ENCODE data around the gene CTIF. TPM values are rescaled to one million over a fixed set of nuclear protein-coding genes. Genes with fewer than 3 reads are reported as not detected.

Gene CTIF
- total RNA-seq, 1 donor from 2014 or later = 54.8 TPM

- no peak overlapping the region for H3K27ac ChIP-seq
- no peak for ATAC-seq
- H3K36me3 ChIP-seq = no peaks in the 10 kb centered on the region
- no peaks in the 10 kb centered on the region for H3K27me3 ChIP-seq (ENCODE audit: low read depth)
- intact Hi-C loops (cut with DNase I) = no loop called here
- peaks cover 16% of the 10 kb centered on the region for H3K4me1 ChIP-seq
- DNase-seq = no peak
- no peaks in the 10 kb centered on the region for H3K9me3 ChIP-seq
- H3K4me3 ChIP-seq = no peak overlapping the region
- TF ChIP-seq, protein P1, sequence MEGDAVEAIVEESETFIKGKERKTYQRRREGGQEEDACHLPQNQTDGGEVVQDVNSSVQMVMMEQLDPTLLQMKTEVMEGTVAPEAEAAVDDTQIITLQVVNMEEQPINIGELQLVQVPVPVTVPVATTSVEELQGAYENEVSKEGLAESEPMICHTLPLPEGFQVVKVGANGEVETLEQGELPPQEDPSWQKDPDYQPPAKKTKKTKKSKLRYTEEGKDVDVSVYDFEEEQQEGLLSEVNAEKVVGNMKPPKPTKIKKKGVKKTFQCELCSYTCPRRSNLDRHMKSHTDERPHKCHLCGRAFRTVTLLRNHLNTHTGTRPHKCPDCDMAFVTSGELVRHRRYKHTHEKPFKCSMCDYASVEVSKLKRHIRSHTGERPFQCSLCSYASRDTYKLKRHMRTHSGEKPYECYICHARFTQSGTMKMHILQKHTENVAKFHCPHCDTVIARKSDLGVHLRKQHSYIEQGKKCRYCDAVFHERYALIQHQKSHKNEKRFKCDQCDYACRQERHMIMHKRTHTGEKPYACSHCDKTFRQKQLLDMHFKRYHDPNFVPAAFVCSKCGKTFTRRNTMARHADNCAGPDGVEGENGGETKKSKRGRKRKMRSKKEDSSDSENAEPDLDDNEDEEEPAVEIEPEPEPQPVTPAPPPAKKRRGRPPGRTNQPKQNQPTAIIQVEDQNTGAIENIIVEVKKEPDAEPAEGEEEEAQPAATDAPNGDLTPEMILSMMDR (IDR thresholded peaks at IDR 0.05) = no peak
These were observed 154.2 kb downstream of the CTIF start for GRCh38 chr18:48693006-48693405.

DNA sequence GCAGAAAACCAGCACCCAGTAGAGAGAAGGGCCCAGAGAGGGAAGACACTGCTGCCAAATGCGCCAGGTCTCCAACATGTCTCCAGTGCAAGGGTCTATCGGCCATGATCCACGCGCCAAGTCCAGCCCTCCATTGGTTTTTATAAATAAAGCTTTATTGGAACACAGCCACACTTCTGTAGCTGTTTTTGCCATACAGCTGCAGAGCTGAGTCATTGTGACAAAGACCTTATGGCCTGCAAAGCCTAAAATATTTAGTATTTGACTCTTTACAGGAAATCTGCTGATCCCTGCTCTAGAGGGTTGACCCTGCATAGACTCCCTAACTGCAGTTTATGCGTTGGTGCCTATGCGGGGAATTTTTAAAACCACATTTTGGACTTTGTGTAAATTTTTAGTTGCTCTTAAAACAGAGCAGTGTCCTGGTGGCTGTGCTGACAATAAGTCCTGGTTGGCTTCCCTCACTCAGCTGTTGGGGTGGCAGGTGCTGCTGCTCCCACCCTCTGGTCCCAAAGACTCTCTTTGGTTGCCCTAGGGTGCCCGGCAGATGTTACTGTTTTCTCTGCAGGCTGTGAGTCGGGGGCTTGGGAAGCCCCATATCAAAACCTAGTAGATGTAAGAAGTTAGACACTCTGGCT, 154.9 kb downstream of the CTIF start:
- no peaks in the 10 kb centered on the region for H3K36me3 ChIP-seq
- DNase-seq (no peak), ATAC-seq (no peak)
- H3K27ac ChIP-seq = no peak overlapping the region
- H3K9me3 ChIP-seq = no peaks in the 10 kb centered on the region
- no peaks in the 10 kb centered on the region for H3K27me3 ChIP-seq (ENCODE audit: low read depth)
- TF ChIP-seq, protein P1 (IDR thresholded peaks at IDR 0.05) = no peak
- intact Hi-C loops (cut with DNase I) = no loop called here
- H3K4me1 ChIP-seq = peaks cover 12% of the 10 kb centered on the region
- no peak overlapping the region for H3K4me3 ChIP-seq

GRCh38 chr18:48694295-48694694, 155.5 kb downstream of the CTIF start:
- no peak for ATAC-seq
- intact Hi-C loops (cut with DNase I) = no loop called here
- H3K4me3 ChIP-seq = no peak overlapping the region
- H3K27ac ChIP-seq = no peak overlapping the region
- TF ChIP-seq, protein P1 (IDR thresholded peaks at IDR 0.05) = no peak
- H3K4me1 ChIP-seq = peaks cover 12% of the 10 kb centered on the region
- no peaks in the 10 kb centered on the region for H3K9me3 ChIP-seq
- H3K36me3 ChIP-seq = no peaks in the 10 kb centered on the region
- no peaks in the 10 kb centered on the region for H3K27me3 ChIP-seq (ENCODE audit: low read depth)
- no peak for DNase-seq

GRCh38 chr18:48695671-48696070, 156.8 kb downstream of the CTIF start:
- H3K36me3 ChIP-seq = no peaks in the 10 kb centered on the region
- DNase-seq = no peak
- ATAC-seq = no peak
- no peak overlapping the region for H3K4me3 ChIP-seq
- H3K27me3 ChIP-seq (ENCODE audit: low read depth) = no peaks in the 10 kb centered on the region
- TF ChIP-seq, protein P1 (IDR thresholded peaks at IDR 0.05) = no peak
- H3K9me3 ChIP-seq = no peaks in the 10 kb centered on the region
- intact Hi-C loops (cut with DNase I) = no loop called here
- H3K27ac ChIP-seq = no peak overlapping the region
- H3K4me1 ChIP-seq = peaks cover 12% of the 10 kb centered on the region

- Histone ChIP-seq H3K27me3 (ENCODE audit: low read depth) (no peaks in the 10 kb centered on the region), H3K36me3 (no peaks in the 10 kb centered on the region), H3K9me3 (no peaks in the 10 kb centered on the region), H3K4me3 (no peak overlapping the region), H3K27ac (no peak overlapping the region), H3K4me1 (peaks cover 12% of the 10 kb centered on the region)
- ATAC-seq (no peak), DNase-seq (no peak)
- TF ChIP-seq, protein P1 (IDR thresholded peaks at IDR 0.05) = no peak
- intact Hi-C loops (cut with DNase I) = no loop called here
These were observed 157.4 kb downstream of the CTIF start for GRCh38 chr18:48696218-48696617.
